HEK293T (cell line): ENCODE data around the gene BACH2.

ENCODE experiments used
- CTCF ChIA-PET: fragments of 350-600 bp; formaldehyde crosslinking; extraction: SDS; loops from one replicate; lab custom pipeline; 2021; ENCODE audit warnings: antibody characterized with exemption, inconsistent platforms; lab: Yijun Ruan, JAX
- POLR2A ChIA-PET: fragments of 350-600 bp; formaldehyde crosslinking; extraction: SDS; loops from one replicate; lab custom pipeline; 2020; ENCODE audit warnings: antibody characterized with exemption, inconsistent platforms; lab: Yijun Ruan, JAX
- DNase-seq: peaks from one replicate; pipeline ENCODE4 v3.0.0; 2012; ENCODE audit warnings: mixed read lengths; ENCODE audit errors: extremely low spot score
- ARNT ChIP-seq: fragments of 450-650 bp; IDR thresholded peaks from 2 replicates; pipeline ENCODE4 v1.6.1; 2017; ENCODE audit warnings: mild to moderate bottlenecking
- BHLHE40 ChIP-seq: fragments of 450-650 bp; IDR thresholded peaks from 2 replicates; pipeline ENCODE4 v1.6.1; 2016; ENCODE audit warnings: mild to moderate bottlenecking, moderate library complexity, borderline replicate concordance
- CTBP1 ChIP-seq: fragments of 450-650 bp; IDR thresholded peaks from 2 replicates; pipeline ENCODE4 v1.6.1; 2016; ENCODE audit warnings: borderline replicate concordance
- ELF4 ChIP-seq: fragments of 450-650 bp; IDR thresholded peaks from 2 replicates; pipeline ENCODE4 v1.6.1; 2017; ENCODE audit warnings: antibody characterized with exemption
- FOXA1 ChIP-seq: fragments of 450-650 bp; IDR thresholded peaks from 2 replicates; pipeline ENCODE4 v1.6.1; 2016; ENCODE audit warnings: mild to moderate bottlenecking
- FOXK2 ChIP-seq: fragments of 450-650 bp; IDR thresholded peaks from 2 replicates; pipeline ENCODE4 v1.6.1; 2016; ENCODE audit warnings: mild to moderate bottlenecking
- FOXM1 ChIP-seq: fragments of 450-650 bp; IDR thresholded peaks from 2 replicates; pipeline ENCODE4 v1.6.1; 2017; ENCODE audit warnings: mild to moderate bottlenecking, borderline replicate concordance
- HDGF ChIP-seq: fragments of 450-650 bp; IDR thresholded peaks from 2 replicates; pipeline ENCODE4 v1.6.1; 2017; ENCODE audit warnings: antibody characterized with exemption, borderline replicate concordance
- L3MBTL2 ChIP-seq: fragments of 450-650 bp; conservative IDR thresholded peaks from 2 replicates; pipeline ENCODE4 v1.6.1; 2016; ENCODE audit warnings: mild to moderate bottlenecking
- LEF1 ChIP-seq: fragments of 450-650 bp; IDR thresholded peaks from 2 replicates; pipeline ENCODE4 v1.6.1; 2017; ENCODE audit warnings: mild to moderate bottlenecking, borderline replicate concordance
- NFRKB ChIP-seq: fragments of 450-650 bp; IDR thresholded peaks from 2 replicates; pipeline ENCODE4 v1.6.1; 2016; ENCODE audit warnings: mild to moderate bottlenecking, moderate library complexity
- PKNOX1 ChIP-seq: fragments of 450-650 bp; IDR thresholded peaks from 2 replicates; pipeline ENCODE4 v1.6.1; 2016
- SP1 ChIP-seq: fragments of 450-650 bp; IDR thresholded peaks from 2 replicates; pipeline ENCODE4 v1.6.1; 2017
- SUZ12 ChIP-seq: fragments of 450-650 bp; IDR thresholded peaks from 2 replicates; pipeline ENCODE4 v1.6.1; 2016; ENCODE audit warnings: mild to moderate bottlenecking
- TARDBP ChIP-seq: fragments of 450-650 bp; IDR thresholded peaks from 2 replicates; pipeline ENCODE4 v1.6.1; 2016
- ZNF384 ChIP-seq: fragments of 450-650 bp; IDR thresholded peaks from 2 replicates; pipeline ENCODE4 v1.6.1; 2016

The BACH2 gene

GRCh38 chr6:90028995-90029635, 267.5 kb downstream of the BACH2 start:
- POLR2A ChIA-PET, result no interaction called here
- no peak for DNase-seq
- CTCF ChIA-PET, result no interaction called here
- TF ChIP-seq ARNT (no peak), SP1 (no peak), FOXA1 (no peak), ELF4 (no peak), TARDBP (no peak), NFRKB (no peak), SUZ12 (no peak), FOXK2 (no peak), BHLHE40 (no peak), FOXM1 (no peak), CTBP1 (no peak), PKNOX1 (no peak), L3MBTL2 (no peak)

DNA sequence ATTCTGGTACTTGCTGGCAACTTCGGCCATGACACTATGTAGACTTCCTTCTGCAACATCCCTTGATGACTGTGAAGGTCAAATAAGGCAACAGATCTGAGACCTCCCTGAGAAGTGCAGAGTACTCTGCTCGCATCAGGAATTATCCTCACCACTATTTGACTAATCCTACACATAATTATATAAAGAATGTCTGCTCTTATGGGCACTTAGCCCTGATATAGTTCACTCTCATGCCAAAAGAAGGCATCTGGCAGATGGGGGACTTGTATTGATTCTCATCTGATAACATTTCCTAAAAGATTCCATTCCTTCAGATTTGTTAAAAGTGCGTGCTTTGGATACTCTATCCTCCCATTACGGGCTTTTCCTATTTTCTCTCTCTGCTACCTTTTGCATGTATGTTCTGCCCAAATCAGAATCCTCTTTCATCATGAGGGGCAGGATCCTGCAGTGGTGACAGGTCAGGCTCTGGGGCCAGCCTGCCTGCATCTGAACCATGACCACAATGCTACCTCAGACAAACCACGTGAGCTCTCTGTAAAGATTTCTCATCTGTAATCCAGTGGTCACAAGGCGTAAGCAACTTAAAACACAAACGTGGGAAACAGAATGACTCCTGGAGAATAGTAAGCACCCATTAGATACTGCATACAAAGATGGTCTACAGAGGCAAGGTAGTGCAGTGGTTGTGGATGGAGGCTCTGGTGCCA, 268.4 kb downstream of the BACH2 start:
- TF ChIP-seq TARDBP (no peak), ELF4 (no peak), SUZ12 (no peak), FOXA1 (no peak), LEF1 (no peak), PKNOX1 (no peak), FOXK2 (no peak), BHLHE40 (no peak), ARNT (no peak), HDGF (no peak)
- DNase-seq, result no peak
- CTCF ChIA-PET, result no interaction called here
- POLR2A ChIA-PET, result no interaction called here

- CTCF ChIA-PET, result no interaction called here
- DNase-seq, result no peak
- TF ChIP-seq FOXA1, result no peak
- TF ChIP-seq SUZ12, result no peak
- no peak for TF ChIP-seq NFRKB
- TF ChIP-seq FOXM1, result no peak
- TF ChIP-seq ZNF384, result no peak
- TF ChIP-seq FOXK2, result no peak
- TF ChIP-seq SP1, result no peak
- no peak for TF ChIP-seq BHLHE40
- no peak for TF ChIP-seq TARDBP
- no peak for TF ChIP-seq LEF1
- no peak for TF ChIP-seq ARNT
- TF ChIP-seq HDGF, result no peak
- no peak for TF ChIP-seq PKNOX1
- TF ChIP-seq L3MBTL2, result no peak
- POLR2A ChIA-PET, result no interaction called here
Observed at GRCh38 chr6:90026216-90026615, 270.4 kb downstream of the BACH2 start.

DNA sequence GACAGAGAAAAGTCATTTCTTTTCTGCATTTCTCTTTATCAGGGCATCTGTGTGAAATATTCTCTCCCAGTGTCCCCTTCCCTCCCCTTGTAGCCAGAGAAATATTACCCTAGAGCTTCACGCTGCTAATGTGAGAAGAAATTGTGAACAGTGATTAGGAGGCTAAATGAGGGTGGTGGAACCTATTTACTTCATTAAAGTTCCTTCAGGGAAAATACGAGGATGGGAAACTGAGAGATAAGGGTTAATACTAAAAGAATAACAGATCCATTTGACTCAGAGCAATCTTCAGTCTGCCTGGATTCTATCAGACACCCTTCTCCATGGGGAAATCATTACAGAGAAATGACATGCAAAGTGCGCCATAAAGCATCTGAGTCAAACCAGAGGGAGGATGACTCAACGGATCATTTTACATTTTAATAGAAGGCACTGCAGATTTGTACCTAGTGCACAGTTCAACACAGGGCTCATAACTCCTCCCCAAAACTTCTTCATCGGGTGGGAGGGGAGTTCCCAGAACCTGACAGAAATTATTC, 271.1 kb downstream of the BACH2 start:
- ChIA-PET CTCF (no interaction called here), POLR2A (no interaction called here)
- no peak for TF ChIP-seq SP1
- TF ChIP-seq L3MBTL2, result no peak
- peak; percentile 79 for TF ChIP-seq PKNOX1
- TF ChIP-seq CTBP1, result 0 out of 2 replicates have a peak, but pooled peaks have one; percentile 19
- DNase-seq, result peak; percentile 53

GRCh38 chr6:90024633-90025032, 272.0 kb downstream of the BACH2 start:
- no peak for TF ChIP-seq ELF4
- TF ChIP-seq ZNF384, result no peak
- no peak for TF ChIP-seq LEF1
- TF ChIP-seq FOXM1, result no peak
- no peak for TF ChIP-seq NFRKB
- TF ChIP-seq SP1, result no peak
- no peak for TF ChIP-seq FOXA1
- no peak for TF ChIP-seq ARNT
- TF ChIP-seq BHLHE40, result no peak
- no peak for TF ChIP-seq FOXK2
- TF ChIP-seq PKNOX1, result no peak
- TF ChIP-seq L3MBTL2, result no peak
- no peak for TF ChIP-seq SUZ12
- no peak for TF ChIP-seq CTBP1
- TF ChIP-seq HDGF, result no peak
- TF ChIP-seq TARDBP, result no peak
- no peak for DNase-seq
- CTCF ChIA-PET, result interaction anchor here (0.6 kb wide), 1 partner anchor 1052 kb away, joined by 9 read pairs; no protein-coding TSS in a partner anchor
- POLR2A ChIA-PET, result no interaction called here
